KG1 (cell line): ENCODE results near the gene CMYA5.
"Not testable (repeated sequence)": the region's sequence is repeated elsewhere in the genome, so short reads cannot be mapped to it uniquely, and the experiment has no call there.

Experiments used
- DNase-seq: peaks from one replicate; lab custom pipeline; 2025; lab: John Stamatoyannopoulos, UW

The CMYA5 gene

DNA sequence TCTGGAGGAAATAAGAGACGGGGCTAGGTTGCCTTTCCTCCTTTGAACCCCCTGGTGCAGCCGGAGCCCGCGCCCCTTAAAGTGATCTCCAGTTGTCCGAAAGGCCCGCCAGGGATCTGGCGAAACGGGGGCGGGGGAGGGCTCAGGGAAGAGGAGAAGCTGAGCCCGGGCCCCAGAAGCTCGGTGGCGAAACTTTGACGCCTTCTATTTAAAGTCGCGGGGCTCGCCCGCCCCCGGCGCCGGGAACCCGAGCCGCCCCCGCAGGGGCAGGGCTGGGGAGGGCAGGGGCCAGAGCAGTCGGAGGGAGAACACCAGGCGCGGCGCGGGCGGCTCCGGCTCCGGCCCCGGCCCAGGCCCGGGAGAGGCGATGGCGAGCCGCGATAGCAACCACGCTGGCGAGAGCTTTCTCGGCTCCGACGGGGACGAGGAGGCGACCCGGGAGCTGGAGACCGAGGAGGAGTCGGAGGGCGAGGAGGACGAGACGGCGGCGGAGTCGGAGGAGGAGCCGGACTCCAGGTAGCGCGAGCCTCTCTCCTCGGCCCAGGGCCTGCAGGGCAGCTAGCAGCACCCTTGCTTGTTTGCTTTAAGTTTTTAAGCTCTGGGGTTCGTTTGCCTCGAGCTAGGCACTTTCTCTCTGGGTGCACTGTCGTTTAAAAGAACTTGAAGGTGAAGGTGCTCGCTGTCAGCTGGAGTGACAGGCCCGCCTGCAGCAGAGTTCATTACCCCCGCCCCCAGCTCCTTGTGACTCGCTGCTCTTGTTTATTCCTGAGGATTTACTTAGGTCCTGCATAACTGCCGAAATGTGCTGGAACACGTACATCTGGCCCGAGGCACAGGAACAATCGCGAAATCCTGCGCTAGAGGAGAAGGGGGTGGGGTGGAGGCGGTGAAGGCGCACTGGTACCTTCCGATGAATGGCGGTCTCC, at the start of gene CMYA5:
Gene CMYA5 (plus strand): TSS at position 296 of the 926 bp plus-strand sequence. CDS start 72 bp downstream, at position 368.
- no peak for DNase-seq

DNA sequence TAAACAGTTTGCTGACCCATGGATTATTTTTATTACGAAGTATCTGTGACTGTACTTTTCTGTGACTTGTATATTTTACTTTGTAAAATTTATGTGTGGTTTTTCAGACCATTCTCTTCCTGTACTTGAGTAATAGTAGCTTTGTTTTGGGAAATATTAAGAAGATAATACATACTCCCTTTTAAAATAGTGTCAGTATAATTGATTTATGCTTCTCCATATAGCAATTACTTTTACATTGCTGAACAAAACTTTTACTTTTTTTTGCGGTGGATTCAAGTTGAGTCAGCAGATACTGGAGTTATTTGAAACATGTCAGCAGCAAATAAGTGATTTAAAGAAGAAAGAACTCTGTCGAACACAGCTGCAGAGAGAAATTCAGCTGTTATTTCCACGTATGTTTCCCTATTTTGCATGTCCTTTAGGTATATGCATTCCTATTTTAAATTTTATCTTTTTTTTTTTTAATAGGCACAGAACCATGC, 49.0 kb upstream of the CMYA5 start:
- DNase-seq = no peak

GRCh38 chr5:79641414-79641813, 48.2 kb upstream of the CMYA5 start:
- no peak for DNase-seq

DNA sequence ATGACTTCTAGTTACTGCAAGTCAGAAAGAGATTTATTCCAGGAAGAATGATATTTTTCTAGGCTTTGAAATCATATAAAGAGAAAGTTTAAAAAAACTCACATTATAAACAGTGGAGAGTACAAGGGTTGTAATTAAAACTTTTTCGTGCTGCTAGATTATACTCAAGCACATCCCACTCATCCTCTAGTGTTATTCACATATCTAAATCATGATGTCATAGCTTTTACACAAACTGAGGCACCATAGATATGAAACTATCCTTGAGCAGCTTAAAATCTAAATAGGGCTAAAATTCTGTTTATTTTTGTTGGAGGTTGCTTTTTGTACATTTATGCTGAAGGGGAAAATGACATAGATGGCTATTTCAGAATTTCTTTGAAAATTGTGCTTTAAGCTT, 47.4 kb upstream of the CMYA5 start:
- no peak for DNase-seq

GRCh38 chr5:79653843-79654242, 35.8 kb upstream of the CMYA5 start:
- DNase-seq = no peak

GRCh38 chr5:79663212-79663611, 26.4 kb upstream of the CMYA5 start:
- DNase-seq = no peak

DNA sequence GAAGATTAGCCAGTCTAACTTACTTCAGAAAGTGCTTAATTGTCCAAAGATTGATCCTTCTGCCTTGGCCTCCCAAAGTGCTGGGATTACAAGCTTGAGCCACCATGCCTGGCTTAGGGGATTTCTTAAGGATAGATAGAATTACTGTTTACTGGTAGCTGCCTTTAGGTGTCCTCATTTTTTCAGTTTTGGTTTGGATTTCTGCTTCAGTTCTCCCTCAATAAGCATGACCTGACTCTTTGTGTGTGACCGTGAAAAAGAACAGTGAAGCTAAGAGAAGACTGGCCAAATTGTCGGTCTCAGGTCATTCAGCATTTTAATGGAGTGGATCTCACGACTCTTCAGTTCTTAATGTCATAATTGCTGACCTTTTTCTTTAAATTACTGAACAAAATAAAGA, 22.9 kb upstream of the CMYA5 start:
- no peak for DNase-seq

DNA sequence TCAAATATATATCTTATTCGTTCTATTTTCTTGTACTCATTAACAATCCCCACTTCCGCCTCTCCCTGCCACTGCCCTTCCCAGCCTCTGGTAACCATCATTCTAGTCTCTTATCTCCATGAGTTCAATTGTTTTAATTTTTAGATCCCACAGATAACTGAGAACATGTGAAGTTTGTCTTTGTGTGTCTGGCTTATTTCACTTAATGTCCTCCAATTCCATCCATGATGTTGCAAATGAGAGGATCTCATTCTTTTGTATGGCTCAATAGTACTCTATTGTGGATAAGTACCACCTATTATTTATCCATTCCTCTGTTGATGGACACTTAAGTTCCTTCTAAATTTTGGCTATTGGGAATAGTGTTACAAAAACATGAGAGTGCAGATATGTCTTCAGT, 17.2 kb upstream of the CMYA5 start:
- no peak for DNase-seq

DNA sequence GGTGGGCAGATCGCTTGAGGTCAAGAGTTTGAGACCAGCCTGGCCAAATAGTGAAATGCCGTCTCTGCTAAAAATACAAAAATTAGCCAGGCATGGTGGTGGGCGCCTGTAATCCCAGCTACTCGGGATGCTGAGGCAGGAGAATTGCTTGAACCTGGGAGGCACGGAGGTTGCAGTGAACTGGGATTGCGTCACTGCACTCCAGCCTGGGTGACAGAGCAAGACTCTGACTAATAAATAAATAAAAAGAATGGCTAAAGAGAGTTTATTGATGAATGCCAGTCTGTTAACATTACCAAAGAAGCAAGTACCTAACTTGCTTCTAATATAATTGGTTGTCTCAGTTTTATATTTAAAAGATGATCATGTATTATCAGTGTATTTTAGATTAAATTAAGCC, 13.3 kb upstream of the CMYA5 start:
- DNase-seq = not testable (repeated sequence)

DNA sequence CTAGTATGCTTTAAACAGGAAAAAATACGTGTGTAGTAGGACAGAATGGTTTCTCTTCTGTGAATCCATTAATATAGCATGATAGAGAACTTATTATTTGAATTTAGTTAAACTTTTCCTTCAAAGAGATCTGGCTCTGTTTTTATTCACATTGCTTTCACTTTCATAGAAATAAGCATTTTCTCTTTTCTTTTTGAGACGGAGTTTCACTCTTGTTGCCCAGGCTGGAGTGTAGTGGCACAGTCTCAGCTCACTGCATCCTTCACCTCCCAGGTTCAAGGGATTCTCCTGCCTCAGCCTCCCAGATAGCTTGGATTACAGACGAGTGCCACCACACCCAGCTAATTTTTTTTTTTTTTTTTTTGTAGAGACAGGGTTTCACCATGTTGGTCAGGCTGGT, 7.5 kb upstream of the CMYA5 start:
- not testable (repeated sequence) for DNase-seq

DNA sequence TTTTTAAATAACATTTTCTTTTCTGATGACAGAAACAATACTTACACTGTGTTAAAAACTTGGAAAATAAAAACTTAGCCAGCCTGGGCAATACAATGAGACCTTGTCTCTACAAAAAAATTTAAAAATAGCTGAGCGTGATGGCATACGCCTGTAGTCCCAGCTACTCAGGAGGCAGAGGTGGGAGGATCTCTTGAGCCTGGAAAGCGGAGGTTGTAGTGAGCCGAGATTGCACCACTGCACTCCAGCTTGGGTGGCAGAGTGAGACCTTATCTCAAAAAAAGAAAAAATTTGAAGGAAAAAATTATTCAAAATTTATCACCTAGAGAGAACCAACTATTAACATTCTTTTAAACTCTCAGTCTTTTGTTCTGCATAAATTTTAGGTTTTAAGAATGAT, 4.9 kb upstream of the CMYA5 start:
- DNase-seq = no peak

DNA sequence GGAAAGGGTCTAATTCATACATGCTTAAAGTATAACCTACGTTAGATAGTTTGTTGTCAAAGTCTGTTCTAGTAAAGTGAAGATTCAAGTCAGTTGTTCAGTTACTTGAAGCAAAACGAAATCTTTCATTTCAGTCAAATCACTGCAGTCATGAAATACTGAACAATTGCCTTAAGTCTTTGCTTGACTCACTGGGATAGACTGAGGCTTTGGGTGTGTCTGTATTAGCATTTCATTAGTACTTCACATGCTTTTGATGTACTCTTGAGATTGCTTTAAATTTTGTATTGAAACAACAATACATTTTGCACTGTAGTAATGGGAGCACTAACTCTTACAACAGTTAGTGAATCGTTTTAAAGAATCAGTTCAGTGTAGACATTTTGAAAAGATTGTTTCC, 4.0 kb upstream of the CMYA5 start:
- no peak for DNase-seq

GRCh38 chr5:79686799-79687198, 2.8 kb upstream of the CMYA5 start:
- no peak for DNase-seq

GRCh38 chr5:79687889-79688288, 1.7 kb upstream of the CMYA5 start:
- no peak for DNase-seq

DNA sequence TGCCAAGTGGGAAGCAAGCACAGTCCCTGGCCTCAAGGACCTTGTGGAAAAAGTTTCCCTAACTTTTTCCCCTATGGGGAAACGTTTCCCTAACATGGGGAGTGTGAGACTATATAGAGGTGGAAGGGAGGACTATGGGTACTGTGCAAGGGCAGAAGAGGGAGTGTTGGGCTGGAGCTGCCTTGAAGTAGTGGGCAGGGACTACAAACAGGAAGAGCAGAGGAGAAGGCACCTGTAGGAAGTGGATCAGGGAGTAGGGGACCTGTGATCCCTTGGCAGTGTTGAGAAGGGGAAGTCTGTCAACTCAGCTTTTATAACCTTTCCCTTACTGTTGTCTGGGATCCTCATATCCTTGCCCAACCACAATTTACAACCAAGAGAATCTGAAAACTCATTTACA, 1.4 kb downstream of the CMYA5 start:
- no peak for DNase-seq

- DNase-seq = no peak
These were observed 3.0 kb downstream of the CMYA5 start for GRCh38 chr5:79692596-79692995.

GRCh38 chr5:79694183-79694582, 4.5 kb downstream of the CMYA5 start:
- no peak for DNase-seq

GRCh38 chr5:79694652-79695051, 5.0 kb downstream of the CMYA5 start:
- no peak for DNase-seq

- DNase-seq = no peak
These were observed 5.9 kb downstream of the CMYA5 start for GRCh38 chr5:79695526-79695925.

- DNase-seq = no peak
These were observed 7.9 kb downstream of the CMYA5 start for GRCh38 chr5:79697222-79698170.

DNA sequence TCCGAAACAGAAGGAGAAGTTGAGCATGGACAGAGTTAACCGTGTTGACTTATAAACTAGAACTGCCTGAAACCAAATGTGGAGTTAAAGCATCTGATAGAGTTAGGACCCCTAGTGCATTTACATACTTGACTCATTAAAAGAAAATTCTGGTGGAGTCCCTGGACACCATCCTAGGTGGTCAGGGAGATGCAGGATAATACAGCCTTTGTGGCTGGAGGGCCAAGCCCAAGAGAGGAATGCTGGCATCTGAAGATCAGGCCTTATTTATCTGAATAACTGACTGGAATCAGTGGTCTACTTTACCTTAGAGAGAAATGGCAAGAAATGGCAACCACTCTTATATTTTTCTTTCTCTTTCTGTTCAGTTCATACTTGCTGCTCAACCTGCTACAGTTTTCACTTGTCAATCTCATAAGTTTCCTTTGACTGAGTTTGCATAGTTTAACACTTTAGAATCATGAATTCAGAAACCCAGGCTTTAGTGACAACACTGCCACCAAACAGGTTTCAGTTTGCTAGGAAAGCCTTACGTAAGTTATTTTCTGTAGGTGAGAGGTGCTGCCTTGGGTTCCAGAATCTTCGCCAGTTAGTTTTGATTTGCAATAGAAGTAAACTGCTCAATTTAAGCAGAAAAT, 10.2 kb downstream of the CMYA5 start:
- DNase-seq = no peak
